Left lobe of liver (tissue), 2 donors: Measurements from ENCODE around the gene ITPR1. TPM values are rescaled to one million over a fixed set of nuclear protein-coding genes. Genes with fewer than 3 reads are reported as not detected.

Source experiments
- ATAC-seq: fragments of 200-7000 bp; cut with Tn5 transposase; one replicate; pipeline ENCODE4 v1.9.1; 2020; ENCODE audit warnings: mild to moderate bottlenecking, moderate library complexity
- DNase-seq: peaks from one replicate; pipeline ENCODE4 v3.0.0-alpha.2; 2020; ENCODE audit warnings: low spot score
- total RNA-seq: library from RNA; stranded (reverse); gene quantifications from one replicate; pipeline ENCODE4 v1.2.1, GENCODE V29; 2021
- donor health status: DM: no; HTN: no; CAD: no; lungs with moderate emphysema.
- donor health status: DM: no; HTN: yes; CAD: no.

ITPR1 gene
- total RNA-seq, 1 donor from 2014 or later = 8.7 TPM

DNA sequence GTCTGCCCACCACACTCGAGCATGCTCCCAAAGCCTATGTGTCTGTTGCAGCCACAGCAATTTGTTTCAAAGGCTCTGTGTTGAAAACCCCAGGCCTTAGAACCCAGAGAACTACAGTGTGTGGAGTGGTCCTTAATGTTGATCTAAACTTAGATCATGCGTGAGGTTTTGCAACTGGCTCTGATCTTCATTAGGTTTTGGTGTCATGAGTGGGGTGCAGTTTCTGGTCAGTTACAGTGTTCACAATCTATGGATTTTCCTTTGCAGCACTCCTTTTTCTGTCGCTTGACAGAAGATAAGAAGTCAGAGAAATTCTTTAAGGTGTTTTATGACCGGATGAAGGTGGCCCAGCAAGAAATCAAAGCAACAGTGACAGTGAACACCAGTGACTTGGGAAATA, 273.1 kb downstream of the ITPR1 start:
- DNase-seq = no peak
- no peak for ATAC-seq

DNA sequence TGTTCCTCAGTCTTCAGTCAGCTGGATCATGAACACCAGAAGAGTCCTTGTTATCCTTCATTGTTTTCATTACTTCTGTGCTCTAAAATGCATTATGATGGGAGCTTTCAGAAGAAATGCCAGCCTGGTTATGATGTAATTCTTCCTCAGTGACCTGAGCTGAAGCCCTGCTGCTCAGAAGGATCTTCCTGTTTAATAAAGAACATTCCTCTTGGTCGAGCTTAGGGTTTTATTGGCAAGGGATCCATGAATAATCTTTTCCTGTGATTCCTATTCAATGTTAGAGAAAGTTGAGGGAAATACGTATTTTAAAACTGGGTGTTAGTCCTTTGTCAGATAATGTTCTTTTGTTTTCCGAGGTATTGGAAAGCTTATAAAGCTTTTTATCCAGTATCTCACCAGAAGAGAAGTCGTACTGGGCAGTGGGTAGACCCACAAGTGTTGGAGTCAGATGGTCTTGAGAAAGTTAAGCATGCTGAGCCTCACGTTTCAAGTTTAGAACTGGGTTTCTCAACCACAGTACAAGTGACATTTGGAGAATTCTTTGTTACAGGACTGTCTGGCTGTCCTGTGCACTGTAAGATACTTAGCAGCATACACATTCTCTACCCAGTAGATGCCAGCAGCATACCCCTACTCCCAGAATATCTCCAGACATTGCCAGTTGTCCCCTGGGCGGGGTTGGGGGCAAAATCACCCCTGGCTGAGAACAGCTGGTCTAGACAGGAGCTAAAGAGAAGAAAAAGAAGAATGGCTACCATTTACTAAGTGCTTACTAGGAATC, 273.8 kb downstream of the ITPR1 start:
- no peak for DNase-seq
- no peak for ATAC-seq

DNA sequence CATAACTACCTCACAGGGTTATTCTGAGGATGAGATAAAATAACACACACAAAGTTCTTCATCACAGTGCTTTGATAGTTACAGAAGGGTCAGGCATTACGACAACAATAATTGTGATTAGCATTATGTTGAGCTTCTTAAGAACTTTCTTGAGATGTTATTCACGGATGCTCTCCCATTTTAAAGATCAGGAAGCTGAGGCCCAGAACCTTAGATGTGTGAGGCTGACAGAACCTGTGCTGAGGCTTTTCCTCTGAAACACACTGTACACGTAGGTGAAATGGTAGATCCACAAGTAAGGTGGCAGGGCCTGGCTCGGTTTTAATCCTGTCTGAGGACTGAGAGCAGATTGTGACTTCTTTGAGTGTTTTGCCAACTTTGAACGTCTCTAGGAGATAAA, 274.9 kb downstream of the ITPR1 start:
- DNase-seq (no peak), ATAC-seq (no peak)

DNA sequence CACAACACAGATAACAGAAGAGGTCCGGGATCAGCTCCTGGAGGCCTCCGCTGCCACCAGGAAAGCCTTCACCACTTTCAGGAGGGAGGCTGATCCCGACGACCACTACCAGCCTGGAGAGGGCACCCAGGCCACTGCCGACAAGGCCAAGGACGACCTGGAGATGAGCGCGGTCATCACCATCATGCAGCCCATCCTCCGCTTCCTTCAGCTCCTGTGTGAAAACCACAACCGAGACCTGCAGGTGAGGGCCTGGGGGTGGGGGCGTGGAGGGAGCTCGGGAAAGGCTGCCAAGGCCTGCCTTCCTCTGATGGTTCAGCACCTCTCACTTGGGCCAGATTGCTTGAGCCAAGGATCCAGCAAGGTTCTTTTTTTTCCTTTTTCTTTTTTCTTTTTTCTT, 275.4 kb downstream of the ITPR1 start:
- DNase-seq = no peak
- ATAC-seq = no peak

DNA sequence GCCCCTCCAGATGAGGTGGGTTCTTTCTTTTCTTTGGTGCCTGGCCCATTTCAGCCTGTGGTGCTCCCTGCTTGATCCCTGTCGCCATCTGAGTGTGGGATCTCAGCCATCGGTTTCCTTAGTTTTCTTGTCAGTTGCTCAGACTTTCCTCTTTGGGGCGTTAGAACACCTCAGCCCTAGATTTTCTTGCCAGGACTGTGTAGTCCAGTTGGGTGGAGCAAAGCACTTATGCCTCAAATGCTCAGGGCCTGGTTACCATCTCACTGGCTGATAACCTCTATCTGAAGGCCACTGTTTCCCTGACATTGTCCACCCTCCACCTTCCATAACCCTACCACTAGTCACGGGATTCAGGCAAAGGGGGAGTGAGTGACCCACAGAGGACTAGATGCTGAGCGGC, 277.4 kb downstream of the ITPR1 start:
- DNase-seq = no peak
- ATAC-seq = no peak

- ATAC-seq (no peak), DNase-seq (no peak)
These were observed 278.1 kb downstream of the ITPR1 start for GRCh38 chr3:4771243-4771642.

- DNase-seq (no peak), ATAC-seq (peak; percentile 64)
These were observed 279.1 kb downstream of the ITPR1 start for GRCh38 chr3:4772171-4772804.

DNA sequence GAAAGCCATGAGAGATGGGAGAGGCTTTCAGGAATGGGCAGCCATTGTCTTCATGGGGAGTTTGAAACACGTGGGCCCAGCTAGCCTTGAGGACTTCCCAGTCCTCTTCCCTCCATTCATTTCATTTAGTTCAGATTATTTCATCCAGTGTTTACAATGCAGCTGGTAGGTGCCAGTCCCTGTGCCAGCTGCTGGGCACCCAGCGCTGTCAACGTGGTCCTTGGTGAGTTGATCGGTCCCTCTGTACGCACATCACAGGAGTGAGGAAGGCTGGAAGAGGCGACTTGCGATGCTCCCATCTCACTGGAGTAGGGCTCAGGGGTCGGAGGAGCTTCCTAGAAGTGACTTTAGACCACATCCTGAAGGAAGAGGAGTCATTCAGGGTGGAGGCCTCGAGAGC, 279.7 kb downstream of the ITPR1 start:
- ATAC-seq = no peak
- no peak for DNase-seq

GRCh38 chr3:4773583-4773982, 280.4 kb downstream of the ITPR1 start:
- ATAC-seq = no peak
- DNase-seq = no peak

GRCh38 chr3:4774531-4774930, 281.4 kb downstream of the ITPR1 start:
- no peak for ATAC-seq
- DNase-seq = no peak

DNA sequence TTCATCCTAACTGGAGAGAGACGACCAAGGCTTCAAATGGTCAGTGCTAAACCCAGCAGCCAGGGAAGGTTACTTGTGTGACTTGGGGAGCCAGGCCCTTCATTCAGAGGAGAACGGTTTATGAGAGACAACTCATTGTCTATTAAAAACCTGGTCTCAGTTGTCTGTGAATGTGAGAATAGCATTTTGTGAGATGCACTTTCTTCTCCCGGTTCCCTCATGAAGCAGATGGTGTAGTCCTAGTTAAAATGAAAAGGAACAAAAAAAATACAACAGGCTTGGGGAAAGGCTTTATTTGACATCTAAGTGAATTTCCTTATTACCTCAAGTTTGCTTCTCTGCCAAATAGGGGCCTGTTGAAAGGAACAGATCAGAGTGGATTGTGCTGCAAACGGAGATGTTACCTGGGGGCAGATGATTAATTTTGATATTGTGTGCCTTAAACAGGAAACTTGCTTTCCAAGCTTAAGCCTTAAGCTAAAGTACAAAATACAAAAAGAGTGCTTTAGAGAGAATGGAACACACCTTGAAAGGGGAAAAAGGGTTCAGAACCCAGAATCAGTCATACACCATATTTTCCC, 283.3 kb downstream of the ITPR1 start:
- DNase-seq = no peak
- ATAC-seq = no peak

GRCh38 chr3:4776980-4777581, 283.9 kb downstream of the ITPR1 start:
- no peak for DNase-seq
- peak; percentile 72 for ATAC-seq

DNA sequence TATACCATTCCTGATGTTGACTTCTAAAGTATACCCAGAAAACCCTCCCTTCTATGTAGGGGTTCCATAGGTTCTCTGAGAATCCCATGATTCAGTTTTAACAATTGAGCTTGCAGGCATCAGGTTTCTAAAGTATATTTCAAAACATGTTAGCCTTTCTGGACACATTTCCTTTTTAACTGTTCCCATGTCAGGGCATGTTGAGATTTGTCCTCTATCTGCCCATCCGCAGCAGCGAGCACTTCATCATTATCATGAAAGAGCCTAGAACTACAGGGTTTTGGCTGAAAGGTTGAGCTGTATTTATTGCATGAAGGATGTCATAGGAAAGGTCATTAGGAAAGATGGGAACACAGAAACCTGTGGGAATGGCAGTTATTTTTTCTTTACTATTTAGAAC, 285.0 kb downstream of the ITPR1 start:
- DNase-seq = no peak
- no peak for ATAC-seq

GRCh38 chr3:4778740-4779139, 285.6 kb downstream of the ITPR1 start:
- no peak for DNase-seq
- no peak for ATAC-seq

DNA sequence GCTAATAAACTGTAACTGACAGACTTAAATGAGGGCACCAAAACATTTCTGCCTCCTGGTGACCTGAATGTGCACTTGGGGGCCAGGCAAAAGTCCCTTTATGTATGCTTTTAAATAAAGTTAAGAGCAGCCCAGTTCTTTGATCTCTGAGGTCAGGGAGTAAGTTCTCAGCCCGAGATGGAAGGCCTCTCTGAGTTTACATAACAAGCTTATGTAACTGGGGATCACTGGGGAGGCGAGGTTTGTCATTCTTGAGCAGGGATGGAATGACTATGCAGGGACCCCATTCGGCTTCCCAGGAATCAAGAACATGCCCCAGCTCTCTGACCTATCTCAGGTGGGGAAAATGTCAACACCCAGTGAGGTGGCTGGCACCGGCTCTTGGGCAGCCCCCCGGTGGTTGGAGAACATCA, 287.4 kb downstream of the ITPR1 start:
- peak; percentile 41 for ATAC-seq
- DNase-seq = no peak

GRCh38 chr3:4782095-4782494, 288.9 kb downstream of the ITPR1 start:
- no peak for ATAC-seq
- DNase-seq = no peak

- no peak for ATAC-seq
These were observed 292.4 kb downstream of the ITPR1 start for GRCh38 chr3:4785551-4785950.

DNA sequence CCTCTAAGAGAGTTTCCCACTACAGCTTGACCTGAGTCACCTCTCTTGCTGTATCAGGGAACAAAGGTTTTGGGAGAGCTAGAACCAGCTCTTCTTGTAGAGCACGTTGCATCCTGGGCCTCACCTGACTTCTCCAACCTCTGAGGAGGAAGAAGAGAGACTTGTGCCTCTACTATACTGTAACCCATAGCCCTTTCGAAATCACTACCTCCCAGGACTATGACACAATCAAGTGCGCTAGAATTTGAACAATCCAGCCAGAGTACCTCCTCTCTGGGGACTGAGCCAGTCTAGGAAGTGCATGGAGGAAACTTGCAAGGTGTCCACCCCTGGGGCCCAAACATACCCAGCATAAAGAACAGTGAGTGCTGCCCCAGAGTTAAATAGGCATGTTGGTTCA, 293.3 kb downstream of the ITPR1 start:
- no peak for DNase-seq
- no peak for ATAC-seq

More at GRCh38 chr3:4785551-4785950, 292.4 kb downstream of the ITPR1 start:
- no peak for DNase-seq

DNA sequence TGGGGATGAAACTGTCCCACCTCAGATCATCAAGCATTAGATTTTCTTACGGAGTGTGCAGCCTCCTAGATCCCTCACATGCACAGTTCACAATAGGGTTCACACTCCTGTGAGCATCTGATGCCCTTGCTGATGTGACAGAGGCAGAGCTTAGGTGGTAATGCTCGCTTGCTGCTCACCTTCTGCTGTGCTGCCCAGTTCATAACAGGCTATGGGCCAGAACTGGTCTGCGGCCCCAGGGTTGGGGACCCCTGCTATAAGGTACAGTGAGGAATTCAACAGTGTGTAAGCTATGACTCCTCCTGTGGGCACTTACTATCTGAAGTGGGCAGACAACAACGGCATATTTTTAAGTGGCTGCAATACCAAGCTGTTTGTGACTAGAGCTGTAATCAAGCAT, 298.2 kb downstream of the ITPR1 start:
- DNase-seq = no peak

GRCh38 chr3:4793311-4793710, 300.2 kb downstream of the ITPR1 start:
- ATAC-seq = peak; percentile 23
- no peak for DNase-seq

More for the DNA sequence above, 298.2 kb downstream of the ITPR1 start:
- no peak for ATAC-seq

- ATAC-seq (no peak), DNase-seq (no peak)
These were observed 301.2 kb downstream of the ITPR1 start for GRCh38 chr3:4794331-4794730.

GRCh38 chr3:4794798-4795197, 301.6 kb downstream of the ITPR1 start:
- DNase-seq (no peak), ATAC-seq (no peak)
